ENCODE data around the gene CHD5. TPM values are rescaled to one million over a fixed set of nuclear protein-coding genes. Genes with fewer than 3 reads are reported as not detected.

Gene CHD5
- total and polyA plus RNA-seq, 4 donors, result 0.10 to 0.55 (median 0.31) TPM

DNA sequence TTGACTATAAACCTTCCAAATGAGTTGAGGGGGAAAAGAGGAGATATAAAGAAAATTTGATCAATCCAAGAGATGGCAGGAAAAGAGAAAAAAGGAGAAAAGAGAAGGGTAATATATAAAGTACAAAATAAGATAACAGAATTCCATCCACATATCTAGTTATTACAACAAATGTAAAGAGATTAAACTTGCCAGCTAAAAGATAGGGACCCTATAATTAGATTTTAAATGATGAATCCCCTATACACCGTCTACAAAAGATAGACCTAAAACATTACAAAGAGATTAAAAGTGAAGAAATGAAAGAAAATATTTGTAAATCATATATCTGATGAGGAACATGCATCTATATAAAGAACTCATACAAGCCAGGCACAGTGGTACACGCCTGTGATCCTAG is 63.1 kb downstream of the CHD5 start:
- no peak for DNase-seq
- TF ChIP-seq, protein P1, sequence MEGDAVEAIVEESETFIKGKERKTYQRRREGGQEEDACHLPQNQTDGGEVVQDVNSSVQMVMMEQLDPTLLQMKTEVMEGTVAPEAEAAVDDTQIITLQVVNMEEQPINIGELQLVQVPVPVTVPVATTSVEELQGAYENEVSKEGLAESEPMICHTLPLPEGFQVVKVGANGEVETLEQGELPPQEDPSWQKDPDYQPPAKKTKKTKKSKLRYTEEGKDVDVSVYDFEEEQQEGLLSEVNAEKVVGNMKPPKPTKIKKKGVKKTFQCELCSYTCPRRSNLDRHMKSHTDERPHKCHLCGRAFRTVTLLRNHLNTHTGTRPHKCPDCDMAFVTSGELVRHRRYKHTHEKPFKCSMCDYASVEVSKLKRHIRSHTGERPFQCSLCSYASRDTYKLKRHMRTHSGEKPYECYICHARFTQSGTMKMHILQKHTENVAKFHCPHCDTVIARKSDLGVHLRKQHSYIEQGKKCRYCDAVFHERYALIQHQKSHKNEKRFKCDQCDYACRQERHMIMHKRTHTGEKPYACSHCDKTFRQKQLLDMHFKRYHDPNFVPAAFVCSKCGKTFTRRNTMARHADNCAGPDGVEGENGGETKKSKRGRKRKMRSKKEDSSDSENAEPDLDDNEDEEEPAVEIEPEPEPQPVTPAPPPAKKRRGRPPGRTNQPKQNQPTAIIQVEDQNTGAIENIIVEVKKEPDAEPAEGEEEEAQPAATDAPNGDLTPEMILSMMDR (IDR thresholded peaks at IDR 0.05; ENCODE audit: control extremely low read depth, extremely low read depth), result no peak
- no peak overlapping the region for H3K4me3 ChIP-seq
- ATAC-seq (ENCODE audit: insufficient read depth, low FRiP score), result no peak
- no peaks in the 10 kb centered on the region for H3K4me1 ChIP-seq (ENCODE audit: control insufficient read depth in 5 of 5, insufficient read depth in 5 of 5, low read length in 5 of 5)
- H3K27me3 ChIP-seq (ENCODE audit: control insufficient read depth in 3 of 3, insufficient read depth in 3 of 3, low read length in 2 of 3), result no peaks in the 10 kb centered on the region
- 90 to 95% methylated on average over 2 of the region's 2 CpGs for WGBS, 2 donors
- H3K36me3 ChIP-seq (ENCODE audit: control insufficient read depth in 4 of 4, insufficient read depth in 4 of 4, low read length in 4 of 4), result no peaks in the 10 kb centered on the region
- H3K9ac ChIP-seq (ENCODE audit: insufficient read depth in 1 of 2, low read length in 2 of 2), result no peak overlapping the region
- H3K27ac ChIP-seq (ENCODE audit: low read depth in 1 of 2, low read length in 1 of 2), result no peak overlapping the region
- H3K9me3 ChIP-seq (ENCODE audit: control insufficient read depth in 4 of 4, insufficient read depth in 3 of 4, low read length in 3 of 4), result peaks cover 0 to 6% (median 0%) of the 10 kb centered on the region in 4 donors

DNA sequence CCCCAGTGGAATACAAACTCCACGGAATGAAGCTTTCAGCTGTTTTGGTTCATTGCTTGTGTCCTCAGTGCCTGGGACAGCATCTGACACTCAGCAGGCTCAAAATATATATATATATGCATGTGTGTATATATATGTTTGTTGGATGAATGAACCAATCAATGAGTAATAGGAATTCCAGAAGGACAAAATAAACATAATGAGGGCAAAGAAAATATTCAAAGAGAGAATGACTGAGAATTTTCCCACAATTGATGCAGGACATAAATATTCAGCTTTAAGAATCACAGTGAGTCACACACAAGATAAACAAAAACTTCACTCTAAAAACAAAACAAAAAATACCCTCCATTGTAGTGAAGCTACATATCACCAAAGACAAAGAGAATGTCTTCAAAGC is 64.0 kb downstream of the CHD5 start:
- no peaks in the 10 kb centered on the region for H3K27me3 ChIP-seq (ENCODE audit: control insufficient read depth in 3 of 3, insufficient read depth in 3 of 3, low read length in 2 of 3)
- H3K4me1 ChIP-seq (ENCODE audit: control insufficient read depth in 5 of 5, insufficient read depth in 5 of 5, low read length in 5 of 5), result no peaks in the 10 kb centered on the region
- H3K36me3 ChIP-seq (ENCODE audit: control insufficient read depth in 4 of 4, insufficient read depth in 4 of 4, low read length in 4 of 4), result no peaks in the 10 kb centered on the region
- H3K9me3 ChIP-seq (ENCODE audit: control insufficient read depth in 4 of 4, insufficient read depth in 3 of 4, low read length in 3 of 4), result peaks cover 0 to 6% (median 0%) of the 10 kb centered on the region in 4 donors
- TF ChIP-seq, protein P1 (IDR thresholded peaks at IDR 0.05; ENCODE audit: control extremely low read depth, extremely low read depth), result no peak
- H3K4me3 ChIP-seq, result no peak overlapping the region
- WGBS, 2 donors, result 72 to 91% methylated on average over 1 of the region's 1 CpG
- H3K27ac ChIP-seq (ENCODE audit: low read depth in 1 of 2, low read length in 1 of 2), result no peak overlapping the region
- DNase-seq (no peak), ATAC-seq (ENCODE audit: insufficient read depth, low FRiP score) (no peak)
- H3K9ac ChIP-seq (ENCODE audit: insufficient read depth in 1 of 2, low read length in 2 of 2), result no peak overlapping the region

GRCh38 chr1:6113745-6114144 is 66.4 kb downstream of the CHD5 start:
- H3K9me3 ChIP-seq (ENCODE audit: control insufficient read depth in 4 of 4, insufficient read depth in 3 of 4, low read length in 3 of 4), result peaks cover 0 to 6% (median 0%) of the 10 kb centered on the region in 4 donors
- peaks cover 0 to 2% (median 0%) of the 10 kb centered on the region in 3 donors for H3K27me3 ChIP-seq (ENCODE audit: control insufficient read depth in 3 of 3, insufficient read depth in 3 of 3, low read length in 2 of 3)
- no peaks in the 10 kb centered on the region for H3K4me1 ChIP-seq (ENCODE audit: control insufficient read depth in 5 of 5, insufficient read depth in 5 of 5, low read length in 5 of 5)
- H3K9ac ChIP-seq (ENCODE audit: insufficient read depth in 1 of 2, low read length in 2 of 2), result no peak overlapping the region
- no peak for ATAC-seq (ENCODE audit: insufficient read depth, low FRiP score)
- no peak overlapping the region for H3K4me3 ChIP-seq
- H3K36me3 ChIP-seq (ENCODE audit: control insufficient read depth in 4 of 4, insufficient read depth in 4 of 4, low read length in 4 of 4), result no peaks in the 10 kb centered on the region
- TF ChIP-seq, protein P1 (IDR thresholded peaks at IDR 0.05; ENCODE audit: control extremely low read depth, extremely low read depth), result no peak
- WGBS, 2 donors, result 90 to 91% methylated on average over 14 of the region's 14 CpGs
- no peak for DNase-seq
- no peak overlapping the region for H3K27ac ChIP-seq (ENCODE audit: low read depth in 1 of 2, low read length in 1 of 2)

GRCh38 chr1:6113116-6113515 is 67.0 kb downstream of the CHD5 start:
- no peaks in the 10 kb centered on the region for H3K4me1 ChIP-seq (ENCODE audit: control insufficient read depth in 5 of 5, insufficient read depth in 5 of 5, low read length in 5 of 5)
- H3K27ac ChIP-seq (ENCODE audit: low read depth in 1 of 2, low read length in 1 of 2), result no peak overlapping the region
- peaks cover 0 to 4% (median 0%) of the 10 kb centered on the region in 3 donors for H3K27me3 ChIP-seq (ENCODE audit: control insufficient read depth in 3 of 3, insufficient read depth in 3 of 3, low read length in 2 of 3)
- no peak overlapping the region for H3K9ac ChIP-seq (ENCODE audit: insufficient read depth in 1 of 2, low read length in 2 of 2)
- H3K4me3 ChIP-seq, result no peak overlapping the region
- peaks cover 0 to 6% (median 0%) of the 10 kb centered on the region in 4 donors for H3K9me3 ChIP-seq (ENCODE audit: control insufficient read depth in 4 of 4, insufficient read depth in 3 of 4, low read length in 3 of 4)
- ATAC-seq (ENCODE audit: insufficient read depth, low FRiP score) (no peak), DNase-seq (no peak)
- TF ChIP-seq, protein P1 (IDR thresholded peaks at IDR 0.05; ENCODE audit: control extremely low read depth, extremely low read depth), result no peak
- WGBS, 2 donors, result 34 to 57% methylated on average over 10 of the region's 10 CpGs
- H3K36me3 ChIP-seq (ENCODE audit: control insufficient read depth in 4 of 4, insufficient read depth in 4 of 4, low read length in 4 of 4), result no peaks in the 10 kb centered on the region

Measured in lung (tissue), 12 donors.